H1 (cell line): ENCODE data around the gene KRT83. TPM values are rescaled to one million over a fixed set of nuclear protein-coding genes. Genes with fewer than 3 reads are reported as not detected.

ENCODE experiments used
- CTCF ChIA-PET: fragments of 300-600 bp; sonication (Branson Sonifier 250); formaldehyde crosslinking; loops from one replicate; lab custom pipeline; 2021; ENCODE audit not compliant: partially characterized antibody; lab: Charles Lee
- POLR2A ChIA-PET: fragments of 300-600 bp; sonication (Branson Sonifier 250); formaldehyde crosslinking; loops from one replicate; lab custom pipeline; 2021; ENCODE audit warnings: inconsistent platforms; ENCODE audit not compliant: partially characterized antibody; lab: Charles Lee
- DNase-seq, 2 experiments: peaks; one replicate each; pipeline versions ENCODE4 v3.0.0 to v3.0.0-alpha.2; 2010 to 2022; ENCODE audit warnings: low spot score in 2 of 2, low read depth in 1 of 2, mixed read lengths in 1 of 2
- FAIRE-seq: peaks from 2 replicates; lab custom pipeline; 2011; peaks lifted over from hg19 to GRCh38; lab: Jason Lieb, UNC
- H2AFZ ChIP-seq: 2 replicates; pipeline ENCODE4 v1.8.1; 2012; ENCODE audit warnings: low read length, inconsistent platforms
- H2AK5ac ChIP-seq: 2 replicates; pipeline ENCODE4 v1.6.1; 2013; ENCODE audit warnings: low read depth, low read length
- H2BK120ac ChIP-seq: replicated peaks from 2 replicates; pipeline ENCODE3; 2013; ENCODE audit warnings: low read depth, low read length, inconsistent platforms
- H2BK12ac ChIP-seq: 2 replicates; pipeline ENCODE4 v1.6.1; 2013; ENCODE audit warnings: low read depth, low read length
- H2BK15ac ChIP-seq: 2 replicates; pipeline ENCODE4 v1.6.1; 2013; ENCODE audit warnings: low read length
- H2BK20ac ChIP-seq: 2 replicates; pipeline ENCODE4 v1.6.1; 2013; ENCODE audit warnings: low read length
- H2BK5ac ChIP-seq: 2 replicates; pipeline ENCODE4 v1.6.1; 2013; ENCODE audit warnings: low read depth, low read length
- H3K14ac ChIP-seq: 2 replicates; pipeline ENCODE4 v1.6.1; 2013; ENCODE audit warnings: inconsistent platforms; ENCODE audit not compliant: insufficient read length
- H3K18ac ChIP-seq: 2 replicates; pipeline ENCODE4 v1.6.1; 2013; ENCODE audit warnings: low read length; ENCODE audit errors: extremely low read depth
- H3K23ac ChIP-seq: 2 replicates; pipeline ENCODE4 v1.6.1; 2013; ENCODE audit warnings: inconsistent platforms; ENCODE audit not compliant: insufficient read length
- H3K23me2 ChIP-seq: 2 replicates; pipeline ENCODE4 v1.6.1; 2013; ENCODE audit warnings: low read depth, low read length
- H3K27ac ChIP-seq: 2 replicates; pipeline ENCODE4 v1.6.1; 2011; ENCODE audit warnings: low read depth, low read length, inconsistent platforms
- H3K27me3 ChIP-seq, 4 experiments: replicated peaks in 1 of 4; 1 replicate in 1 of 4; 2 replicates in 3 of 4; pipeline versions ENCODE4 v1.6.1 to v1.8.1; 2011 to 2013; ENCODE audit warnings: low read length in 3 of 4, mild to moderate bottlenecking in 3 of 4, inconsistent platforms in 2 of 4, mixed read lengths in 2 of 4, moderate library complexity in 1 of 4; ENCODE audit not compliant: control insufficient read depth in 3 of 4, insufficient read depth in 3 of 4; ENCODE audit errors: extremely low read depth in 1 of 4
- H3K36me3 ChIP-seq, 4 experiments: 2 replicates each; pipeline versions ENCODE4 v1.6.1 to v1.8.1; 2011 to 2013; ENCODE audit warnings: mild to moderate bottlenecking in 4 of 4, low read length in 3 of 4, moderate library complexity in 2 of 4, control low read depth in 1 of 4, inconsistent platforms in 1 of 4; ENCODE audit not compliant: insufficient read depth in 4 of 4, control insufficient read depth in 2 of 4
- H3K4ac ChIP-seq: replicated peaks from 2 replicates; pipeline ENCODE3; 2013; ENCODE audit warnings: low read length, low read depth, mixed read lengths, inconsistent platforms; ENCODE audit not compliant: insufficient read length
- H3K4me1 ChIP-seq, 4 experiments: replicated peaks in 1 of 4; 1 replicate in 1 of 4; 2 replicates in 3 of 4; pipeline versions ENCODE4 v1.6.1 to v1.8.1; 2011 to 2013; ENCODE audit warnings: low read length in 3 of 4, inconsistent platforms in 2 of 4, mixed read lengths in 1 of 4; ENCODE audit not compliant: insufficient read depth in 4 of 4, control insufficient read depth in 3 of 4
- H3K4me2 ChIP-seq, 2 experiments: 2 replicates each; pipeline versions ENCODE4 v1.6.1 to v1.8.1; 2011 to 2013; ENCODE audit warnings: low read depth in 2 of 2, low read length in 2 of 2, control low read depth in 1 of 2, inconsistent platforms in 1 of 2, mild to moderate bottlenecking in 1 of 2; ENCODE audit not compliant: insufficient read depth in 1 of 2
- H3K4me3 ChIP-seq, 4 experiments: fragments of 200-600, 300-600 bp in 1 of 4; sonication (generic), shearing (Covaris generic), sonication (Bioruptor Twin) in 1 of 4; 2 replicates each; pipeline versions ENCODE4 v1.5.1 to v1.8.1; 2011 to 2016; ENCODE audit warnings: low read length in 4 of 4, low read depth in 3 of 4, control low read depth in 2 of 4, inconsistent platforms in 2 of 4, mild to moderate bottlenecking in 2 of 4, mixed read lengths in 1 of 4, moderate library complexity in 1 of 4; ENCODE audit not compliant: insufficient read depth in 2 of 4; ENCODE audit errors: extremely low read depth in 1 of 4
- H3K56ac ChIP-seq: replicated peaks from 2 replicates; pipeline ENCODE3; 2013; ENCODE audit warnings: low read depth, mild to moderate bottlenecking, mixed read lengths, low read length, inconsistent platforms; ENCODE audit not compliant: insufficient read length
- H3K79me1 ChIP-seq: 2 replicates; pipeline ENCODE4 v1.6.1; 2013; ENCODE audit warnings: low read depth, low read length, control low read depth
- H3K79me2 ChIP-seq, 2 experiments: 2 replicates each; pipeline versions ENCODE4 v1.6.1 to v1.8.1; 2012 to 2013; ENCODE audit warnings: low read length in 2 of 2, mild to moderate bottlenecking in 2 of 2, inconsistent platforms in 1 of 2; ENCODE audit not compliant: insufficient read depth in 2 of 2, control insufficient read depth in 1 of 2
- H3K9ac ChIP-seq, 4 experiments: replicated peaks in 1 of 4; 1 replicate in 1 of 4; 2 replicates in 3 of 4; pipeline versions ENCODE4 v1.6.1 to v1.8.1; 2011 to 2013; ENCODE audit warnings: low read depth in 3 of 4, low read length in 3 of 4, control low read depth in 2 of 4, mild to moderate bottlenecking in 2 of 4, moderate library complexity in 2 of 4, inconsistent platforms in 1 of 4; ENCODE audit errors: extremely low read depth in 1 of 4
- H3K9me3 ChIP-seq, 2 experiments: 2 replicates each; pipeline versions ENCODE4 v1.6.1 to v1.8.1; 2012 to 2013; ENCODE audit warnings: mild to moderate bottlenecking in 2 of 2, moderate library complexity in 2 of 2, control low read depth in 1 of 2, inconsistent platforms in 1 of 2, low read depth in 1 of 2, low read length in 1 of 2, mixed read lengths in 1 of 2; ENCODE audit not compliant: insufficient read depth in 2 of 2
- H4K20me1 ChIP-seq, 2 experiments: replicated peaks in 1 of 2; 2 replicates each; pipeline versions ENCODE3 to v1.8.1; 2011 to 2013; ENCODE audit warnings: inconsistent platforms in 2 of 2, low read length in 2 of 2, mild to moderate bottlenecking in 1 of 2; ENCODE audit not compliant: insufficient read depth in 2 of 2, control insufficient read depth in 1 of 2
- H4K5ac ChIP-seq: 2 replicates; pipeline ENCODE4 v1.6.1; 2013; ENCODE audit warnings: low read length, low read depth, mixed read lengths, inconsistent platforms; ENCODE audit not compliant: insufficient read length
- H4K8ac ChIP-seq: 2 replicates; pipeline ENCODE4 v1.8.0; 2013; ENCODE audit warnings: mild to moderate bottlenecking, moderate library complexity, low read length, inconsistent platforms; ENCODE audit not compliant: insufficient read depth; ENCODE audit errors: extremely low read depth
- H4K91ac ChIP-seq: replicated peaks from 2 replicates; pipeline ENCODE3; 2013; ENCODE audit warnings: low read length, mixed read lengths, inconsistent platforms; ENCODE audit not compliant: insufficient read length
- CHD1 ChIP-seq: IDR thresholded peaks from 2 replicates; pipeline ENCODE4 v1.6.1; 2012; ENCODE audit warnings: low read depth, low read length, improper control_type of control experiment
- CTBP2 ChIP-seq: IDR thresholded peaks from 2 replicates; pipeline ENCODE4 v1.7.0; 2011; ENCODE audit warnings: borderline replicate concordance, mild to moderate bottlenecking, moderate library complexity, mixed read lengths, low read length; ENCODE audit not compliant: insufficient read depth, insufficient read length
- GTF2F1 ChIP-seq: IDR thresholded peaks from 2 replicates; pipeline ENCODE4 v1.6.1; 2012; ENCODE audit warnings: low read depth, low read length, improper control_type of control experiment, borderline replicate concordance
- NRF1 ChIP-seq: IDR thresholded peaks from 2 replicates; pipeline ENCODE4 v1.6.1; 2011; ENCODE audit warnings: mild to moderate bottlenecking, low read depth, low read length, improper control_type of control experiment
- TAF1 ChIP-seq: IDR thresholded peaks from 2 replicates; pipeline ENCODE4 v1.6.1; 2011; ENCODE audit warnings: mild to moderate bottlenecking, low read depth, low read length
- YY1 ChIP-seq: IDR thresholded peaks from 2 replicates; pipeline ENCODE4 v1.6.1; 2011; ENCODE audit warnings: low read depth, mild to moderate bottlenecking, low read length
- WGBS, 2 experiments: shearing (Covaris generic) in 1 of 2; methylation state at CpG; one replicate each; pipeline versions ENCODE4 v1.1.6 to v1.1.7; 2013 to 2015; ENCODE audit warnings: low lambda C conversion rate in 2 of 2, mixed read lengths in 2 of 2, inconsistent platforms in 1 of 2, low coverage in 1 of 2, missing lambda C conversion rate in 1 of 2; ENCODE audit not compliant: insufficient replicate concordance in 2 of 2, insufficient coverage in 1 of 2, insufficient read length in 1 of 2; ENCODE audit errors: extremely low coverage in 1 of 2, missing lambda C conversion rate in 1 of 2; 5-methylcytosine and 5-hydroxymethylcytosine counted together
- polyA plus RNA-seq, 7 experiments: library from polyadenylated mRNA; depleted of rRNA in 3 of 7; stranded (reverse) in 5 of 7; unstranded in 2 of 7; fragments of >200 nt in 5 of 7; fragments of 200-250 nt in 2 of 7; gene quantifications; 1 replicate in 5 of 7; 2 replicates in 1 of 7; 4 replicates in 1 of 7; pipeline versions ENCODE4 v1.2.1 to v1.2.3, GENCODE V29; 2011 to 2013; ENCODE audit warnings: missing spikeins in 2 of 7, mixed read lengths in 2 of 7
- total RNA-seq: library from RNA; stranded (reverse); fragmentation: NEBNext Ultra II Directional; extraction: Animal tissue kit (Norgen Biotek cat#: 25700); gene quantifications from 2 replicates; pipeline ENCODE4 v1.2.1, GENCODE V29; 2021
- TF ChIP-seq, protein P1 (sequence below): IDR thresholded peaks from 2 replicates; pipeline ENCODE4 v1.6.1; 2012; ENCODE audit warnings: low read length, inconsistent platforms

Gene KRT83
- total and polyA plus RNA-seq, 2 of the 8 experiments (the other 6 are each of a cell fraction or from before 2014, with no cell fraction given) = not detected

GRCh38 chr12:52364901-52365489 is 43.8 kb upstream of the KRT83 start:
- POLR2A ChIA-PET = no interaction called here
- no peaks in the 10 kb centered on the region for H3K79me1 ChIP-seq
- H3K18ac ChIP-seq = no peak overlapping the region
- no peak for FAIRE-seq
- H3K4me3 ChIP-seq = no peak overlapping the region
- H2BK15ac ChIP-seq = no peak overlapping the region
- H3K9me3 ChIP-seq = no peaks in the 10 kb centered on the region
- H3K4me1 ChIP-seq = no peaks in the 10 kb centered on the region
- CTCF ChIA-PET = interaction anchor here (0.7 to 6.7 kb wide), 22 partner anchors 7 to 515 kb away, joined by 3 to 88 read pairs (median 4); no protein-coding TSS in a partner anchor
- no peak overlapping the region for H2AK5ac ChIP-seq
- H2BK12ac ChIP-seq = no peak overlapping the region
- no peaks in the 10 kb centered on the region for H3K79me2 ChIP-seq
- no peak overlapping the region for H2BK5ac ChIP-seq
- no peak overlapping the region for H3K27ac ChIP-seq
- no peak overlapping the region for H3K56ac ChIP-seq
- no peak overlapping the region for H3K14ac ChIP-seq
- no peak overlapping the region for H2BK120ac ChIP-seq
- H3K4me2 ChIP-seq = no peak overlapping the region
- H3K27me3 ChIP-seq = no peaks in the 10 kb centered on the region
- DNase-seq = no peak
- no peaks in the 10 kb centered on the region for H3K23me2 ChIP-seq
- H4K5ac ChIP-seq = no peak overlapping the region
- no peak overlapping the region for H2AFZ ChIP-seq
- no peak overlapping the region for H3K23ac ChIP-seq
- H4K8ac ChIP-seq = no peak overlapping the region
- H4K20me1 ChIP-seq = peaks cover 0 to 2% of the 10 kb centered on the region in 2 experiments
- no peak overlapping the region for H4K91ac ChIP-seq
- H3K9ac ChIP-seq = no peak overlapping the region
- 88% methylated on average over 13 of the region's 14 CpGs; no CpG with 5 or more reads in 1 of the 2 experiments for WGBS, 2 experiments
- no peak overlapping the region for H3K4ac ChIP-seq
- H3K36me3 ChIP-seq = no peaks in the 10 kb centered on the region
- no peak overlapping the region for H2BK20ac ChIP-seq
- TF ChIP-seq CTBP2 (no peak), TAF1 (no peak), CHD1 (no peak), GTF2F1 (no peak), NRF1 (no peak), YY1 (no peak)
- TF ChIP-seq, protein P1, sequence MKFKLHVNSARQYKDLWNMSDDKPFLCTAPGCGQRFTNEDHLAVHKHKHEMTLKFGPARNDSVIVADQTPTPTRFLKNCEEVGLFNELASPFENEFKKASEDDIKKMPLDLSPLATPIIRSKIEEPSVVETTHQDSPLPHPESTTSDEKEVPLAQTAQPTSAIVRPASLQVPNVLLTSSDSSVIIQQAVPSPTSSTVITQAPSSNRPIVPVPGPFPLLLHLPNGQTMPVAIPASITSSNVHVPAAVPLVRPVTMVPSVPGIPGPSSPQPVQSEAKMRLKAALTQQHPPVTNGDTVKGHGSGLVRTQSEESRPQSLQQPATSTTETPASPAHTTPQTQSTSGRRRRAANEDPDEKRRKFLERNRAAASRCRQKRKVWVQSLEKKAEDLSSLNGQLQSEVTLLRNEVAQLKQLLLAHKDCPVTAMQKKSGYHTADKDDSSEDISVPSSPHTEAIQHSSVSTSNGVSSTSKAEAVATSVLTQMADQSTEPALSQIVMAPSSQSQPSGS = no peak
